ENCODE measurements around the gene ACSM6.

Gene ACSM6

GRCh38 chr10:95247200-95247880 is 53.3 kb downstream of the ACSM6 start:
- DNase-seq = peak; percentile 81

GRCh38 chr10:95247881-95248583 is 54.0 kb downstream of the ACSM6 start:
- no peak for DNase-seq

- no peak for DNase-seq
These were observed 55.0 kb downstream of the ACSM6 start for GRCh38 chr10:95248989-95249388.

GRCh38 chr10:95249467-95249866 is 55.4 kb downstream of the ACSM6 start:
- DNase-seq = no peak

- DNase-seq = no peak
These were observed 56.8 kb downstream of the ACSM6 start for GRCh38 chr10:95250856-95251255.

- no peak for DNase-seq
These were observed 59.0 kb downstream of the ACSM6 start for GRCh38 chr10:95253007-95253406.

- no peak for DNase-seq
These were observed 59.6 kb downstream of the ACSM6 start for GRCh38 chr10:95253686-95254085.

- DNase-seq = no peak
These were observed 60.6 kb downstream of the ACSM6 start for GRCh38 chr10:95254629-95255028.

GRCh38 chr10:95256268-95256667 is 62.2 kb downstream of the ACSM6 start:
- no peak for DNase-seq

- no peak for DNase-seq
These were observed 63.8 kb downstream of the ACSM6 start for GRCh38 chr10:95257849-95258248.

GRCh38 chr10:95260397-95260881 is 66.4 kb downstream of the ACSM6 start:
- peak; percentile 94 for DNase-seq

GRCh38 chr10:95260909-95261552 is 67.0 kb downstream of the ACSM6 start:
- DNase-seq = peak; percentile 65

GRCh38 chr10:95261926-95262325 is 67.9 kb downstream of the ACSM6 start:
- no peak for DNase-seq

GRCh38 chr10:95262763-95263518 is 68.9 kb downstream of the ACSM6 start:
- DNase-seq = no peak

GRCh38 chr10:95263864-95264226 is 69.8 kb downstream of the ACSM6 start:
- no peak for DNase-seq

GRCh38 chr10:95264227-95265051 is 70.4 kb downstream of the ACSM6 start:
- peak; percentile 88 for DNase-seq

GRCh38 chr10:95265572-95265971 is 71.5 kb downstream of the ACSM6 start:
- DNase-seq = no peak

- DNase-seq = peak; percentile 96
These were observed 72.6 kb downstream of the ACSM6 start for GRCh38 chr10:95266674-95267095.

- no peak for DNase-seq
These were observed 73.2 kb downstream of the ACSM6 start for GRCh38 chr10:95267251-95267650.

- peak; percentile 99 for DNase-seq
These were observed 74.4 kb downstream of the ACSM6 start for GRCh38 chr10:95268438-95268837.

- peak; percentile 73 for DNase-seq
These were observed 79.6 kb downstream of the ACSM6 start for GRCh38 chr10:95273393-95274312.

Data from NCI-H226 (cell line).